MG63 (cell line): ENCODE data around the gene ZNF574. TPM values are rescaled to one million over a fixed set of nuclear protein-coding genes. Genes with fewer than 3 reads are reported as not detected.
"Not testable (repeated sequence)": the region's sequence is repeated elsewhere in the genome, so short reads cannot be mapped to it uniquely, and the experiment has no call there.

Experiments
- DNase-seq: peaks from one replicate; pipeline ENCODE4 v3.0.0-alpha.2; 2020
- H3K27me3 ChIP-seq: fragments of 250-450 bp; sonication (Bioruptor Pico); 2 replicates; pipeline ENCODE4 v1.5.1; 2020; ENCODE audit warnings: mild to moderate bottlenecking, moderate library complexity
- H3K36me3 ChIP-seq: fragments of 250-450 bp; sonication (Bioruptor Pico); 2 replicates; pipeline ENCODE4 v1.5.1; 2020; ENCODE audit warnings: mild to moderate bottlenecking, moderate library complexity
- H3K4me3 ChIP-seq: fragments of 250-450 bp; sonication (Bioruptor Pico); 2 replicates; pipeline ENCODE4 v1.5.1; 2020; ENCODE audit warnings: mild to moderate bottlenecking, moderate library complexity
- H3K9me3 ChIP-seq: fragments of 250-450 bp; sonication (Bioruptor Pico); 2 replicates; pipeline ENCODE4 v1.5.1; 2020; ENCODE audit warnings: mild to moderate bottlenecking, moderate library complexity
- total RNA-seq: library from RNA; depleted of rRNA; stranded (reverse); fragments of >200 nt; shearing (Covaris generic); gene quantifications from 2 replicates; pipeline ENCODE4 v1.2.3, GENCODE V29; 2014; ENCODE audit warnings: low replicate concordance

The ZNF574 gene
- total RNA-seq, 1 experiment from 2014 or later = 18.8 TPM

DNA sequence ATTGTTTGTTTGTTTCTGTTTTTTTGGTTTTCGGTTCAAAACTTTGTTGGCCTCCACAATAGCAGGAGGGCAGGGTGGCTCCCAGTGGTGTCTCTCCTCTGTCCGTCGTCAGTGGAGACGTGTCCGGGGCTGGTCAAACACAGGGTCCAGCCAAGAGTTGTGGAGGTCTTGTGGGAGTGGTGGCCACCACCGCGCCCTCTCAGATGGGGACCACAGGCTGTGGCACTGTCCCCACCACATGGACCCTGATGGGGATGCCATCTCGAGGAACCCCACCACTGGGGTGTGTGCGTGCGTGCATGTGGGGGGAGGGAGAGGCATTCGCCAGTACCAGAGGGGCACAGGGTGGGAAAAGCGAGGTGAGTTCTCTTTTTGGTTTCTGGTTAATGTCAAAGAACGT lies 13.8 kb downstream of the ZNF574 start:
- H3K36me3 ChIP-seq = no peaks in the 10 kb centered on the region
- no peak for DNase-seq
- no peak overlapping the region for H3K4me3 ChIP-seq
- H3K9me3 ChIP-seq = no peaks in the 10 kb centered on the region
- H3K27me3 ChIP-seq = no peaks in the 10 kb centered on the region

DNA sequence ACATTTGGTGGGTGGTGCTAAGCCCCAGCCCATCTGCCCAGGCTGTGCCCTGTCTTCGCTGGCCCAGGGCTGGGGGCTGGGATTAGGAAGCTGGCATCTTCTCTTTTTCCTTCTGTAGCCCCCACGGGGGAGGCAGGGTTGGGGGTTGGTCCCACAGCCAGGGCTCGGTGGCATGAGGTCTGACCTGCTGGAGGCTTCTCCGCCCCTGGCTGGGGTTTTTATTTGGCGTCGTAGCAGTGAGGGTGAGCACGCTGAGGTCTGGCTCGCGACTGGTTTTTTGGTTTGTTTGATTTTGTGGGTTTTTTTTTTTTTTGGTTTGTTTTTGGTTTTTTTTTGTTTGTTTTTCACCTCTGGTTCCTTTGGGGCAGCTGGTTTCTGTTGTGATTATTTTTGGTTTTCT lies 14.7 kb downstream of the ZNF574 start:
- Histone ChIP-seq H3K9me3 (no peaks in the 10 kb centered on the region), H3K36me3 (no peaks in the 10 kb centered on the region), H3K27me3 (no peaks in the 10 kb centered on the region), H3K4me3 (no peak overlapping the region)
- no peak for DNase-seq

DNA sequence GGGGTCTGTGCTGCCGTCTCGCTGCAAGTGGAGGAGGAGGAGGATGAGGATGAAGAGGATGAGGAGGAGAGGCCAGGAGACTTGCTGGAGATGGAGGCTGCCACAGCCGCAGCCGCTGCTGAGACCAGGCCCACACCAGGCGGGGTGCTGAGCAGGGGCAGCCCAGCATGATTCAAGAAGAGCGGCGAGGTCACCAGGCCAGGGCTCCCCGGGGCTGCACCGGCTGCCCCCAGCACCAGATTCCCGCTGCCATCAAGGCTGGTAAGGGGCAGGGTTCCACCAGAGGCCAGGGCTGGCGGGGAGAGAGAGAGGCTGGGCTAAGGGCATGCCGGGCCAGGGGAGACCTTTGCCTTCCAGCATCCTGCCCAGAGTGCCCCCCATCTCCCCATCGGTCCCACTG lies 15.3 kb downstream of the ZNF574 start:
- Histone ChIP-seq H3K9me3 (no peaks in the 10 kb centered on the region), H3K4me3 (no peak overlapping the region), H3K36me3 (no peaks in the 10 kb centered on the region), H3K27me3 (no peaks in the 10 kb centered on the region)
- DNase-seq = no peak

DNA sequence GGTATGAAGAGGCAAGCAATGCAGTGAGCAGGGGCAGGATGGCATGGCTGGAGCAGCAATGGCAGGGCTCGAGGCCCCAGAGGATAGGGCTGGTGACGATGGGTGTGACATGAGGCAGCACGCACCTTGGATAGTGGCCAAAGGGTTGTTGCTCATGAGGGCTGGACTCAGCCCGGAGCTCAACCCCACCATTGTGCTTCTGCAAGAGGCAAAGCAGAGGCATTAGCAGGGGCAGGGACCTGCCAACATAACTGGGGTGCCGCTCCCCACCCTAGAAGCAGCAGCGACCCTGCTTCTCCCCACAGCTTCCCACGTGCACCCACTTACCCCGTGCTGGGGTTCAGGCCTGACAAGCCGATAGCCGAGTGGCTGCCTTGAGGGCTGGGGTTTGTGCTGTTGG lies 15.8 kb downstream of the ZNF574 start:
- peak; percentile 49 for DNase-seq
- Histone ChIP-seq H3K4me3 (no peak overlapping the region), H3K9me3 (no peaks in the 10 kb centered on the region), H3K27me3 (no peaks in the 10 kb centered on the region), H3K36me3 (no peaks in the 10 kb centered on the region)

DNA sequence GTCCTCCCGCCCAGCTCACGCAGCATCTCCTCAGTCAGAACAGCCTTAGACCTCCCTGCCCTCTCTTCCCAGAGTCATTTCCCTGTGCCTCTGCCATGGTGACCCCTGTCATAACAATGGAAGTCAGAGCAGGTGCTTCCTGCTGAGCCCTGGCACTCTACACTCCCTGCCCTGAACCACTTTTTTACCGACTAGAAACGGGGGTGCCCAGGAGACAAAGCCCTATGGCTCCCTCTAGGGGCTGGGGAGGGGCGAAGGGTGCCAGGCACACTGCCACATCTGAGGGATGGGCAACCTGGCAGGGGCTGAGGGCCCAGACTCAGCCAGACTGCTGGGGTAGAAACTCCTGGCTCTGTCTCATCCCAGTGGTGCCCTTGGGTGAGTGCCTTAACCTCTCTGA lies 16.4 kb downstream of the ZNF574 start:
- Histone ChIP-seq H3K9me3 (no peaks in the 10 kb centered on the region), H3K36me3 (no peaks in the 10 kb centered on the region), H3K27me3 (no peaks in the 10 kb centered on the region), H3K4me3 (no peak overlapping the region)
- DNase-seq = peak; percentile 50

DNA sequence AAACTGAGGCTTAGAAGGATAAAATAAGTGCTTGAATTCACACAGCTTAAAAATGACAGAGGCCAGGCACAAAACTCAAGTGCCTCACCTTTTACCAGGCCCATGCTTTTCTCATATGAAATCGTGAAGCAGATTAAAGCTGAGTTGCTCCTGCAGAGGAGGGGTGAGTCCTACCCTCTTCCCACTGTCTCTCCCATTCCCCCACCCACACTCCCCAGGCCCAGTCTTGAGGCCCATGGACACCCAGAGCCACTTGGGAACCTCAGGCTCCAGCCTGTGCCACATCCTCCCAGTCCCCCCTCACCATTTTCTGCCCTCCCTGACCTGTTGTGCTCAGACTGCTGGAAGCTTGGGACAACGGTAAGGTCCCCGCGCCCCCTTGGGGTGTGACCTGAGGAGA lies 17.5 kb downstream of the ZNF574 start:
- no peak for DNase-seq
- Histone ChIP-seq H3K4me3 (no peak overlapping the region), H3K9me3 (no peaks in the 10 kb centered on the region), H3K27me3 (no peaks in the 10 kb centered on the region), H3K36me3 (no peaks in the 10 kb centered on the region)

DNA sequence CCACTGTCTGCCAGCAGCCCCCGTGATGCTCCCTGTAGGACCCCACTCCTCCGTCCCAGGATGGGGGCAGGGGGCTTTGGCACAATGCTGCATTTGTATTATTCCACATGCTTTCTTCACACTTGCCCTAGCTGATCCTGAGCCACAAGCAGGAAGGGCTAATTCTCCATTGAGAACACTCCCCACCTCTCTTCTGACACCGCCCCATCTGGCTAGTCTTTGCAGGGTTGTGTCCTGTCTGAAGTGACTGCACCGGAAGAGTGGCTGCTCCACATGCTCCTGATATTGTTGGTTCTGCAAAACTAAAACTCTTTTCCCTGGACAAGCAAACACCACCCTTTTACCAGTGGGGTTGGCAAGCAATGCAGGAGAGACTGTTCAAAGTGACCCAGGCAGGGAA lies 18.0 kb downstream of the ZNF574 start:
- Histone ChIP-seq H3K27me3 (no peaks in the 10 kb centered on the region), H3K4me3 (no peak overlapping the region), H3K36me3 (no peaks in the 10 kb centered on the region), H3K9me3 (no peaks in the 10 kb centered on the region)
- DNase-seq = no peak

DNA sequence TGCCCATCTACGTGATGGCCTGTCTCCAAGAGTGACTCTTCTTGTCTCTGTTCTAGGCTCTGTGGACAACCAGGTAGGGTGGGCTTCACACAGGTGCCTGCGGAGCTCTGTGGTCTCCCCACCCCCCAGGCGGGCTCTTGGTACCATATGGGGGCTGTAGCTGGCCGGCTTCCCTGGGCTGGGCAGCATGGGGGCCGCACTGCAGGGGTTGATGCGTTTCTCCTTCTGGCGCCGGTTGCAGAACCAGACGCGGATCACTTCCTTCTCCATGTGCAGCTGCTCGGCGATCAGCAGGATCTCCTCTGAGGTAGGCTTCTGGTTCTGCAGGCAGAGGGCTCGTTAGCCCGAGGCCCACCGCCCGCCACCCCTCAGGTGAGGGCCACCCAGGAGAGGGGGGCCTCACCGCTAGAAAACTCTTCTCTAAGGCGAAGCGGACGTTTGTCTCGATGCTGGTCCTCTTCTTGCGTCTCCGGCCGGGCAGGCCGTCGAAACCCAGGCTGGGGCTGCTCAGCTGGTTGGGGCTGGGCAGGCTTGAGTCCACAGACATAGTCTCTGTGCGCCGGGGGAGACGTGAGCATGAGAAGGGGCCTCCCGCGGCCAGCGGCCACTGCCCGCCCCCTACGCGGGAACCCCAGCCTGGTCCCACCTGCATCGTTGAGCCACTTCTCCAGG lies 19.3 kb downstream of the ZNF574 start:
- H3K9me3 ChIP-seq = no peaks in the 10 kb centered on the region
- no peak overlapping the region for H3K4me3 ChIP-seq

DNA sequence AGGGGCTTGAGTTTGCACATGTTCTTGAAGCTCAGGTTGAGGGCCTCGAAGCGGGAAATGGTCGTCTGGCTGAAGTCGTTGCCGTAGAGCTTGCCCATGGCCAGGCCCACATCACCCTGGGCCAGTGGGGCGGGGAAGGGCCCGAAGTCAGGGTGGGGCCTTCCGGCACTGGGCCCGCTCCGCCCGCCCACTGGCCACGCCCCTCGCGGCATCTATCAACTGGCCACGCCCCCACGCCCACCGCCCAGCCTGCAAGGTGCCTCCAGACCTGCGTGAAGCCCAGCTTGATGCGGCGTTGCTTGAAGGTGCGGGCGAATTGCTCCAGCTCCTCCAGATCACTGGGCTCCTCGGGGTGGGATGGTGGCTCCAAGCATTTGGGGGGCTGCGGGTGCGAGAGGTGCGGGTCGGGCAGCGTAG lies 19.9 kb downstream of the ZNF574 start:
- DNase-seq = no peak
- Histone ChIP-seq H3K4me3 (no peak overlapping the region), H3K36me3 (no peaks in the 10 kb centered on the region), H3K27me3 (no peaks in the 10 kb centered on the region), H3K9me3 (no peaks in the 10 kb centered on the region)

More for the DNA sequence above, 19.3 kb downstream of the ZNF574 start:
- no peak for DNase-seq
- H3K27me3 ChIP-seq = no peaks in the 10 kb centered on the region
- no peaks in the 10 kb centered on the region for H3K36me3 ChIP-seq

DNA sequence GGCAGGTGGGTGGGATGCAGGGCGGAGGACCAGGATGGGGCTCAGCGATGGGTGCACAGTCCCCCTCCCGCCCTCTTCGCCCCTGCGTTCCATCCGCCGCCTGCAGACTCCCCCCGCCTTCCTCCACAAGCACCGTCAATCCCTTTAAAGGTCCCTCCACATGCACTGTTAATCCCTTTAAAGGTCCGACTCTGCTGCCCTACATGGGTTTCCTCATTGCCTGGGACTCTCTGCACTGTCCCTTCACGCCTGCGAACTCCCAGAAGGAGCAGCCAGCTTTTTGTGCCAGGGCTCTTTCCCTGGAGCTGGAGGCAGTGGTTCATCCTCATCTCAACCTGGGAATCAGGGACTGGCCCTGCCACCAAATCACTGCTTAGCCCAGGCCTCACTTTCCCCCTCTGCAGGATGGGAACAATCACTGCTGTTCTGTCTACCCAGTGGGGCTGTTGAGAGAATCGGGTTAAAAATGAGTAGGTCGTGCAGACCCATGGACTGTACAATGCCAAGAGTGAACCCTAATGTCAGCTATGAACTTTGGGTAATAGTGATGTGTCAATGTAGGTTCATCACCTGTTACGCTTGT lies 20.4 kb downstream of the ZNF574 start:
- Histone ChIP-seq H3K27me3 (no peaks in the 10 kb centered on the region), H3K9me3 (no peaks in the 10 kb centered on the region), H3K4me3 (no peak overlapping the region), H3K36me3 (no peaks in the 10 kb centered on the region)
- no peak for DNase-seq

DNA sequence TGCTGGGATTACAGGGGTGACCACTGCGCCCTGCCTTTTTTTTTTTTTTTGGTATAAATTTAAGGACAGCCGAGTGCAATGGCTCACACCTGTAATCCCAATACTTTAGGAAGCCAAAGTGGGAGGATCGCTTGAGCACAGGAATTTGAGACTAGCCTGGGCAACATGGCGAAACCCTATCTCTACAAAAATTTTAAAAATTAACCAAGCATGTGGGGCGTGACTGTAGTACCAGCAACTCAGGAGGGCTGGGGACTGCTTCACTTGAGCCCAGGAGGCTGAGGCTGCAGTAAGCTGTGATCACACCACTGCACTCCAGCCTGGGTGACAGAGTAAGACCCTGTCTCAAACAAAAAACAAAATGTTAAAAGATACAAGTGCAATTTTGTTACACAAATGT lies 21.5 kb downstream of the ZNF574 start:
- no peaks in the 10 kb centered on the region for H3K36me3 ChIP-seq
- H3K4me3 ChIP-seq = no peak overlapping the region
- H3K9me3 ChIP-seq = no peaks in the 10 kb centered on the region
- no peak for DNase-seq
- no peaks in the 10 kb centered on the region for H3K27me3 ChIP-seq

DNA sequence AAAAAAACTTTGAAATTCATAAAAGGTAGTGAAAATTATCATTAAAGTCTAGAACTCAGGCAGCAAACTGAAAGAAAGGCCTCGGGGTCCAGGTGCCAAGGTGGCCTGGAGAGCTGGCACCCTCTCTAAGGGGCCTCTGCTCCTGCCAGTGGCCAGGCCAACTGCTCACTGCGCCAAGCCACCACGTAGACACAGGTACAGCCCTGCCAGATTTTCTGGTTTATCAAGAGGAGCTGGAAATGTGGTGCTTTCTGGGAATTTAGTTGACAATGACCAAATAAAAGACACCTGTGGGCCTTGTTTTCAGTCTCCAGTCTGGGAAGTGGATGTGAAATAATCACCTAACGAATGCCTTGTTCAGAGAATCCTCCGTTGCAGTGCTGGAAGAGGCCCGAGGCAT lies 22.8 kb downstream of the ZNF574 start:
- no peaks in the 10 kb centered on the region for H3K36me3 ChIP-seq
- H3K4me3 ChIP-seq = no peak overlapping the region
- no peaks in the 10 kb centered on the region for H3K27me3 ChIP-seq
- no peaks in the 10 kb centered on the region for H3K9me3 ChIP-seq
- DNase-seq = no peak

DNA sequence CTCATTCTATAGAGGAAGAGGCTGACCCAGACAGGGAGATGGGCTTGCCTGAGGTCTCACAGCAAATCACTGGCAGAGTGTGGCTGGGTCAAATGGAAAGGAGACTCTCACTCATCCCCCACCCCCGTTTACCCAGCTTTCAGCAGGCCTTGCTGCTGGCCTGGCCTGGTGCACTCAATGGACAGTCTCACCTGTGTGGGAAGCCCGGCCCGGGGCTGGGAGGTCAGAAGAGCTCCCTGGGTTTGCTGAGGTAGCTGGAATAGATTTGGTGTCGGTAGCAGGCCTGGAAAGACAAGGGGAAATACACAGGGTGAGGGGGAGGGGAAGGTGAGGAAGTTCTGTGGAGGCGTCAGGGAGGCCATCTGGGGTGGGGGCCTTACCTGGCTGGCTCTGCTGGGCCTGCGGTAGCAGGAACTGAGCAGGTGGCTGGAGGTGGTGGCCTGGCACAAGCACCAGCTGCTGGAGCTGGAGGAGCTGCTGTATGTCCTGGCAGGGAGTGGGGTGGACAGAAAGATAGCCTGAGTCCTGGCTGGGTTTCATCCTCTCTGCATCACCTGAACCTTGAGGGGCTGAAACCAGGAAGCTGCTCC lies 23.5 kb downstream of the ZNF574 start:
- Histone ChIP-seq H3K9me3 (no peaks in the 10 kb centered on the region), H3K27me3 (no peaks in the 10 kb centered on the region), H3K4me3 (no peak overlapping the region), H3K36me3 (no peaks in the 10 kb centered on the region)
- no peak for DNase-seq

DNA sequence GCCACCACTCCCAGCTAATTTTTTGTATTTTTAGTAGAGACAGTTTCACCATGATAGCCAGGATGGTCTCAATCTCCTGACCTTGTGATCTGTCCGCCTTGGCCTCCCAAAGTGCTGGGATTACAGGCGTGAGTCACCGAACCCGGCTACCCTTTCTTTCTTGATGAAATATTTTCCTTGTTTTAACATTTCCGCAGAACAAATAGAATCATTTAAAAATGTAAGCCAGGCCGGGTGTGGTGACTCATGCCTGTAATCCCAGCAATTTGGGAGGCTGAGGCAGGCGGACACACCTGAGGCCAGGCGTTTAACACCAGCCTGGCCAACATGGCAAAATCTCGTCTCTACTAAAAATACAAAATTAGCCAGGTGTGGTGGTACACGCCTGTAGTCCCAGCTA lies 24.3 kb downstream of the ZNF574 start:
- H3K36me3 ChIP-seq, DNase-seq: not testable (repeated sequence)

DNA sequence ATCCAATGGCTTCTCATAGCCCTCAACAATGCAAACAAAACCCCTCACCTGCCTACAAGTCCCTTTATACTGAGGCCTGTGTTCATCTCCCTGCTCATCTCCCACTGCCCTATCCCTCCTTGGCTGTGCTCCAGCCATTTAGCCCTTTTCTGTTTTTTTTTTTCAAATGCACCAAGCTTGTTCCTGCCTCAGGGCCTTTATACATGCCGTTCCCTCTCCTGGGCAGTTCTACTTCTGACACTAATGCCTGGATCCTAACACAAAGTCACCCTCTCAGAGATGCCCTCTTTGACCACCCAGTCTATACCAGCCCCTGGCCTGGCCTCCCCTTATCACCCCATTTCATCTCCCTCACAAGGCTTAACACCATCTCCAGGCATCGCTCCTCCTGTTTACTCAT lies 26.9 kb downstream of the ZNF574 start:
- no peak for DNase-seq
- Histone ChIP-seq H3K4me3 (no peak overlapping the region), H3K9me3 (no peaks in the 10 kb centered on the region), H3K36me3 (no peaks in the 10 kb centered on the region), H3K27me3 (peaks cover 11% of the 10 kb centered on the region)

More for the DNA sequence above, 24.3 kb downstream of the ZNF574 start:
- not testable (repeated sequence) for H3K4me3 ChIP-seq, H3K27me3 ChIP-seq, H3K9me3 ChIP-seq

DNA sequence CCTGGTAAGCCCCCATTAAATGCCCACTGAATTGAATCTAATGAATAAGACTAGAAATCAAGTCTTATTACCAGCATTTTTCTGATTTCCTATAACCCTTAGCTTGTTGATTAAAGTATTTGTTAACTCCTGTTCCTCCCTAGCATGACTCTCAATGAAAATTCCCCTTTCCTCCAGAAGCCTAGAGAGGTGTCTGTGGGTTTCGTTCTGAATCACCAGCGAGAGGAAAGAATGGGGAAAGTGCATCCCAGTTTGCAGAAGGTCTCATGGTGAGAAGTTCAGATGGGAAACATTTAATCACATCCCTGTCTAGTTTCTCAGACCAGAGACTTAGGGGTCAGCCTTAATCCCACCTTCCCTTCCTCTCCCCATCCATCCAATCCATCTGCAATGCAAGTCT lies 29.4 kb downstream of the ZNF574 start:
- Histone ChIP-seq H3K4me3 (no peak overlapping the region), H3K9me3 (no peaks in the 10 kb centered on the region), H3K36me3 (no peaks in the 10 kb centered on the region), H3K27me3 (peaks cover 11% of the 10 kb centered on the region)
- no peak for DNase-seq

DNA sequence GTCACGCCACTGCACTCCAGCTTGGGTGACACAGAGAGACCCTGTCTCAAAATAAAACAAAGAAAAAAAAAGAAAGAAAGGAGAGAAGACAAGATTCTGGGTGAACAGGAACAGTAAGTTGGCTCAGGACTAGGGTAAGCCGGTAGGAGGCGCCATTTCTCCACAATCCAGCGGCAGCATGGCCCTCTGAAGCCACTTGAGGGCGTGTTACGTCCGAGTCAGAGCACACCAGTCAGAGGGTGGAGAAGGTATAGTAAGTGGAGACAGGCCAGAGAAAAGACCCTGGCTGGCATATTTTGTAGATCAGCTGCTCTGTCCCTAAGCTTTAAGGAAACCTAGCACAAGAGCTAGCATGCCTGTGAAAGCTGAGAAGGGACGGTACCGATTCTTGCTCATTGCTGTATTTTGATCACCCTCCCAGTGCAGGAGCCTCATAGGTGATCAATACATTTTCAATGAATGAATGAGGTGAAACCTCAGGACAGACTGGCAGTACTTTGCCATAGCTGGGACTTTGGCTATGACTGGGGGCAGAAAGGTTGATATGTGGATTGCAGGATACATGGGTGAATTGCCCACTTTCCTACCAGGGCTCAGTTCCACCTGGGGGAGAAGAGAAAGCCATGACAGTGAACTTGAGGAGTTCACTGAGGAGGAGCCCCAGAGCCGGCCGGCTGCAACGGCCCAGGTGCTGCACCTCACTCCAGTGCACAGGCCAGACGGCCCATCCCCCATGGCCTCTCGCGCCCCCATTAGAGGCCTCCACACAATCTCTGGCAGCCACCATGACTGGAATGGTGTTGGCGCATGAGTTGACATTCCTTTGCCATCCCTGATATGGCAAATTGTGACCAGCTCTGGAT lies 32.8 kb downstream of the ZNF574 start:
- Histone ChIP-seq H3K36me3 (no peaks in the 10 kb centered on the region), H3K9me3 (no peaks in the 10 kb centered on the region), H3K27me3 (peaks cover 11% of the 10 kb centered on the region), H3K4me3 (no peak overlapping the region)
- peak; percentile 78 for DNase-seq
